ENCODE results near the gene ATP7B. TPM values are rescaled to one million over a fixed set of nuclear protein-coding genes. Genes with fewer than 3 reads are reported as not detected.
"Not testable (repeated sequence)": the region's sequence is repeated elsewhere in the genome, so short reads cannot be mapped to it uniquely, and the experiment has no call there.

ATP7B gene
- total and polyA plus RNA-seq, 2 experiments from 2014 or later, result 3.9 to 14.4 TPM

GRCh38 chr13:52043675-52044074 lies 32.4 kb upstream of the ATP7B start:
- Histone ChIP-seq H3K4me1 (ENCODE audit: low read depth) (no peaks in the 10 kb centered on the region), H3K4me3 (no peak overlapping the region), H3K27me3 (no peaks in the 10 kb centered on the region), H3K27ac (no peak overlapping the region), H3K36me3 (no peaks in the 10 kb centered on the region), H3K9me3 (ENCODE audit: low read depth) (no peaks in the 10 kb centered on the region)
- TF ChIP-seq CTCF (IDR thresholded peaks at IDR 0.05; ENCODE audit: low read depth, low read length), result no peak
- DNase-seq (ENCODE audit: low read depth in 1 of 2, low spot score in 1 of 2), result no peak

GRCh38 chr13:52036037-52036436 lies 24.8 kb upstream of the ATP7B start:
- H3K9me3 ChIP-seq (ENCODE audit: low read depth), result no peaks in the 10 kb centered on the region
- peaks cover 7% of the 10 kb centered on the region for H3K4me1 ChIP-seq (ENCODE audit: low read depth)
- no peak overlapping the region for H3K4me3 ChIP-seq
- no peaks in the 10 kb centered on the region for H3K27me3 ChIP-seq
- peak overlapping the region; percentile 24 for H3K27ac ChIP-seq
- TF ChIP-seq CTCF (IDR thresholded peaks at IDR 0.05; ENCODE audit: low read depth, low read length), result no peak
- DNase-seq (ENCODE audit: low read depth in 1 of 2, low spot score in 1 of 2), result no peak
- H3K36me3 ChIP-seq, result no peaks in the 10 kb centered on the region

GRCh38 chr13:52034616-52035226 lies 23.5 kb upstream of the ATP7B start:
- H3K36me3 ChIP-seq, result no peaks in the 10 kb centered on the region
- H3K9me3 ChIP-seq (ENCODE audit: low read depth), result no peaks in the 10 kb centered on the region
- H3K4me1 ChIP-seq (ENCODE audit: low read depth), result peaks cover 7% of the 10 kb centered on the region
- H3K27me3 ChIP-seq, result no peaks in the 10 kb centered on the region
- H3K27ac ChIP-seq, result no peak overlapping the region
- TF ChIP-seq CTCF (IDR thresholded peaks at IDR 0.05; ENCODE audit: low read depth, low read length), result no peak
- H3K4me3 ChIP-seq, result no peak overlapping the region
- DNase-seq (ENCODE audit: low read depth in 1 of 2, low spot score in 1 of 2), result no peak

GRCh38 chr13:52033039-52033438 lies 21.8 kb upstream of the ATP7B start:
- Histone ChIP-seq H3K4me3 (no peak overlapping the region), H3K4me1 (ENCODE audit: low read depth) (peaks cover 7% of the 10 kb centered on the region), H3K9me3 (ENCODE audit: low read depth) (no peaks in the 10 kb centered on the region), H3K27ac (no peak overlapping the region), H3K27me3 (no peaks in the 10 kb centered on the region), H3K36me3 (peaks cover 10% of the 10 kb centered on the region)
- no peak for TF ChIP-seq CTCF (IDR thresholded peaks at IDR 0.05; ENCODE audit: low read depth, low read length)
- no peak for DNase-seq (ENCODE audit: low read depth in 1 of 2, low spot score in 1 of 2)

GRCh38 chr13:52030401-52030800 lies 19.2 kb upstream of the ATP7B start:
- not testable (repeated sequence) for H3K27ac ChIP-seq; H3K9me3 ChIP-seq (ENCODE audit: low read depth); H3K27me3 ChIP-seq; H3K4me3 ChIP-seq; H3K4me1 ChIP-seq (ENCODE audit: low read depth); DNase-seq (ENCODE audit: low read depth in 1 of 2, low spot score in 1 of 2)
- H3K36me3 ChIP-seq, result peaks cover 10% of the 10 kb centered on the region

- no peak overlapping the region for H3K27ac ChIP-seq
- no peaks in the 10 kb centered on the region for H3K4me1 ChIP-seq (ENCODE audit: low read depth)
- no peak for TF ChIP-seq CTCF (IDR thresholded peaks at IDR 0.05; ENCODE audit: low read depth, low read length)
- H3K4me3 ChIP-seq, result no peak overlapping the region
- H3K9me3 ChIP-seq (ENCODE audit: low read depth), result no peaks in the 10 kb centered on the region
- H3K27me3 ChIP-seq, result no peaks in the 10 kb centered on the region
- peaks cover 14% of the 10 kb centered on the region for H3K36me3 ChIP-seq
- no peak for DNase-seq (ENCODE audit: low read depth in 1 of 2, low spot score in 1 of 2)
These were observed 18.3 kb upstream of the ATP7B start for GRCh38 chr13:52029569-52029968.
